Chondrocyte (in vitro differentiated cells): Measurements from ENCODE around the gene MAN2A1. TPM values are rescaled to one million over a fixed set of nuclear protein-coding genes. Genes with fewer than 3 reads are reported as not detected.

Experiments
- DNase-seq: peaks from one replicate; pipeline ENCODE4 v3.0.0; 2021; ENCODE audit warnings: mixed read lengths, low spot score
- H3K27ac Mint-ChIP-seq: one replicate; pipeline ENCODE4 v1.8.0; 2021; ENCODE audit warnings: mild to moderate bottlenecking, moderate library complexity, mixed read lengths; ENCODE audit not compliant: unreplicated experiment
- H3K27me3 Mint-ChIP-seq: 2 replicates; pipeline ENCODE4 v1.8.0; 2021; ENCODE audit warnings: low read depth, mixed read lengths
- H3K36me3 Mint-ChIP-seq: 2 replicates; pipeline ENCODE4 v1.8.0; 2021; ENCODE audit warnings: low read depth, mixed read lengths
- H3K4me1 Mint-ChIP-seq: 2 replicates; pipeline ENCODE4 v1.8.0; 2021; ENCODE audit warnings: low read depth, mild to moderate bottlenecking, mixed read lengths
- H3K4me3 Mint-ChIP-seq: one replicate; pipeline ENCODE4 v1.8.0; 2021; ENCODE audit warnings: mild to moderate bottlenecking, moderate library complexity, mixed read lengths; ENCODE audit not compliant: unreplicated experiment
- H3K9me3 Mint-ChIP-seq: 2 replicates; pipeline ENCODE4 v1.8.0; 2021; ENCODE audit warnings: low read depth, mixed read lengths
- CTCF ChIP-seq: fragments of 200-600 bp; sonication (generic); IDR thresholded peaks from 2 replicates; pipeline ENCODE4 v1.5.0; 2021; ENCODE audit warnings: antibody characterized with exemption, mild to moderate bottlenecking, moderate library complexity
- total RNA-seq: library from RNA; stranded (reverse); gene quantifications from 3 replicates; pipeline ENCODE4 v1.2.1, GENCODE V29; 2021

The MAN2A1 gene
- total RNA-seq, 1 donor from 2014 or later: 75.0 TPM

DNA sequence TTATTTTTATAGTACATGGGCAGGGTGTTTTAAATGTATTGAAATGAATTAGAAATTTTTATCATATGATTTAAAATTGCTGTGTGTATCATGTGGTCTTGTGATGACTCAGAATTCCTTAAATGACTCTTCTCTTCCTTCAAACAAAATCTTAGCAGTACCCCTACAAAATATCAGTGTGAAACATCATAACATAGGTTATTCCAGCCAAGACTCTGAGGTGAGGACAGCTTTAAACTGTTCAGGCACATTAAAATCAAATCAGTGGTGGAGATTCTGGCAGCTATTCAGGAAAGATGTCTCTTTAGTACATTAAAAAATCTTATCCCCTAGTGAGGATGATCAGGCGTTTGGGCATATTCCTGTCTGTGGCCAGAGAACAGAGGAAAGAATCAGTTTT, 174.0 kb downstream of the MAN2A1 start:
- H3K9me3 Mint-ChIP-seq: no peaks in the 10 kb centered on the region
- DNase-seq: no peak
- no peak overlapping the region for H3K4me3 Mint-ChIP-seq
- H3K4me1 Mint-ChIP-seq: peaks cover 58% of the 10 kb centered on the region
- peak overlapping the region; percentile 79 for H3K27ac Mint-ChIP-seq
- peaks cover 19% of the 10 kb centered on the region for H3K36me3 Mint-ChIP-seq
- no peaks in the 10 kb centered on the region for H3K27me3 Mint-ChIP-seq
- no peak for TF ChIP-seq CTCF

DNA sequence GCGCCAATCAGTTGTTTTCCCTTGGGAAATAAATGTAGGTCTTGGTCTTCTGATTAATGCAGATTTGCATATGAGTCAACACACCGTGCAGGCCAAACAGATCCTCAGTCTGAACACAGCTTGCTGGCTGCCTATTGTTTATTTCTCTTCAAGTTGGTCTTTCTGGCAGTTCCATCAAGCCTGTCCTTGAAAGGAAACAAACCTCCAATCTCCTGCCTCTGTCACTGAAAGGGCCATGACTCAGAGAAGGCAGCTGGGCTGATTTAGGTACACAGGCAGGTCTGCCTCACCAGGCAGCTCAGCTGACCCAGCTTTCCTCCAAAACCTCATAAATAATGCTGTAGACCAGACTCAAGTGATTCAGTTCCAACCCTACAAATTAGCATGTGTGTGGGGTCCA, 175.9 kb downstream of the MAN2A1 start:
- Mint-ChIP-seq H3K27ac (peak overlapping the region; percentile 61), H3K27me3 (no peaks in the 10 kb centered on the region), H3K36me3 (peaks cover 22% of the 10 kb centered on the region), H3K4me1 (peaks cover 63% of the 10 kb centered on the region), H3K9me3 (no peaks in the 10 kb centered on the region), H3K4me3 (no peak overlapping the region)
- no peak for TF ChIP-seq CTCF
- no peak for DNase-seq

GRCh38 chr5:109866051-109866450, 176.3 kb downstream of the MAN2A1 start:
- no peak for DNase-seq
- Mint-ChIP-seq H3K27ac (no peak overlapping the region), H3K4me3 (no peak overlapping the region), H3K9me3 (no peaks in the 10 kb centered on the region), H3K4me1 (peaks cover 63% of the 10 kb centered on the region), H3K27me3 (no peaks in the 10 kb centered on the region), H3K36me3 (peaks cover 22% of the 10 kb centered on the region)
- TF ChIP-seq CTCF: no peak

DNA sequence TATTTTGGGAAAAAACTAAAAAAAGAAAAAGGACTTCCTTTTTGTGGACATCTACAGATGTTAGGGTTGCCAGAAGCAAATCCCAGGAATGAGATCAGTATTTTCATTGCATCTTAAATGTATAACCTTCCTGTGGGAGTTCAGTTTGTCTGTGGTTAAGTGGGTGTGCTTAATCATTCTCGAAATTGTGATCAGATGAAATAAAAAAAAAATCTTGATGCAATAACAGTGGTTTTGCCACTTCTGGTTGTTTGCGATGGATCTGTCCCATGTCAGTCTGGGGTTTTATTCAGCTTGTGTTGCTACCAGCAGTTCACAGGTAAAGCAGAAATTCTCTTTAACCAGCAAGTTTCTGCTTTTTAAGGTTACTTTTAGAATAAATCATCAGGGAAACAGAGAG, 179.0 kb downstream of the MAN2A1 start:
- DNase-seq: no peak
- Mint-ChIP-seq H3K9me3 (no peaks in the 10 kb centered on the region), H3K4me3 (no peak overlapping the region), H3K36me3 (peaks cover 20% of the 10 kb centered on the region), H3K4me1 (peaks cover 43% of the 10 kb centered on the region), H3K27ac (peak overlapping the region; percentile 67), H3K27me3 (no peaks in the 10 kb centered on the region)
- no peak for TF ChIP-seq CTCF

- TF ChIP-seq CTCF: no peak
- Mint-ChIP-seq H3K9me3 (no peaks in the 10 kb centered on the region), H3K4me3 (no peak overlapping the region), H3K27ac (no peak overlapping the region), H3K36me3 (peaks cover 6% of the 10 kb centered on the region), H3K27me3 (no peaks in the 10 kb centered on the region), H3K4me1 (peaks cover 24% of the 10 kb centered on the region)
- DNase-seq: no peak
Measured at GRCh38 chr5:109873687-109874086, 184.0 kb downstream of the MAN2A1 start.
